Thyroid gland (tissue), 4 donors: ENCODE data around the gene RAB38. TPM values are rescaled to one million over a fixed set of nuclear protein-coding genes. Genes with fewer than 3 reads are reported as not detected.

ENCODE experiments used
- DNase-seq, 2 donors: peaks; one replicate each; pipeline ENCODE4 v3.0.0-alpha.2; 2019
- H3K27ac ChIP-seq, 3 donors: fragments of 200-600 bp; sonication (generic); 1 replicate in 2 of 3; 2 replicates in 1 of 3; pipeline ENCODE4 v1.5.1; 2016 to 2019; ENCODE audit warnings: mild to moderate bottlenecking in 1 of 3, moderate library complexity in 1 of 3
- H3K27me3 ChIP-seq: fragments of 200-600 bp; sonication (generic); one replicate; pipeline ENCODE4 v1.5.1; 2019
- H3K36me3 ChIP-seq, 2 donors: fragments of 200-600 bp; sonication (generic); one replicate each; pipeline ENCODE4 v1.5.1; 2016 to 2019
- H3K4me1 ChIP-seq, 2 donors: fragments of 200-600 bp; sonication (generic); one replicate each; pipeline ENCODE4 v1.5.1; 2017 to 2019
- H3K4me3 ChIP-seq, 3 donors: fragments of 200-600 bp; sonication (generic); replicated peaks in 1 of 3; 1 replicate in 2 of 3; 2 replicates in 1 of 3; pipeline ENCODE4 v1.5.1; 2016; ENCODE audit warnings: mild to moderate bottlenecking in 1 of 3
- H3K9me3 ChIP-seq: fragments of 200-600 bp; sonication (generic); one replicate; pipeline ENCODE4 v1.5.1; 2017
- CTCF ChIP-seq, 6 experiments: fragments of 200-600 bp in 3 of 6; fragments of 450-650 bp in 3 of 6; sonication (generic) in 3 of 6; IDR thresholded peaks; one replicate each; pipeline ENCODE4 v1.5.1; 2016 to 2019; ENCODE audit warnings: antibody characterized with exemption in 6 of 6, mild to moderate bottlenecking in 2 of 6, inconsistent platforms in 1 of 6, moderate library complexity in 1 of 6
- POLR2A ChIP-seq, 2 donors: fragments of 450-650 bp; IDR thresholded peaks; one replicate each; pipeline ENCODE4 v1.6.1; 2017; ENCODE audit warnings: antibody characterized with exemption in 2 of 2, mild to moderate bottlenecking in 2 of 2, moderate library complexity in 1 of 2
- WGBS, 2 donors: methylation state at CpG; one replicate each; pipeline ENCODE4 v1.1.5; 2017; 5-methylcytosine and 5-hydroxymethylcytosine counted together
- intact Hi-C: fragments of 100-400 bp; cut with DNase I; formaldehyde crosslinking; loops from one replicate; pipeline ENCODE4 v1.15.1; 2023
- total RNA-seq, 4 donors: library from RNA; depleted of rRNA; stranded (reverse); fragments of >200 nt; gene quantifications; one replicate each; pipeline ENCODE4 v1.2.3, GENCODE V29; 2016

The RAB38 gene
- total RNA-seq, 4 donors from 2014 or later = 5.6 to 12.9 (median 9.0) TPM

GRCh38 chr11:88102598-88102934 is 72.7 kb downstream of the RAB38 start:
- H3K27ac ChIP-seq = no peak overlapping the region
- WGBS, 2 donors = 85 to 91% methylated on average over 3 of the region's 3 CpGs
- H3K27me3 ChIP-seq = no peaks in the 10 kb centered on the region
- H3K4me1 ChIP-seq = no peaks in the 10 kb centered on the region
- no peaks in the 10 kb centered on the region for H3K36me3 ChIP-seq
- no peaks in the 10 kb centered on the region for H3K9me3 ChIP-seq
- intact Hi-C loops = loop anchor here (10.0 kb wide), 1 partner anchor 452 kb away; no protein-coding TSS in a partner anchor
- TF ChIP-seq POLR2A (IDR thresholded peaks at IDR 0.05) (no peak), CTCF (IDR thresholded peaks at IDR 0.05) (no peak)
- no peak overlapping the region for H3K4me3 ChIP-seq
- DNase-seq = no peak

- H3K9me3 ChIP-seq = no peaks in the 10 kb centered on the region
- DNase-seq = no peak
- 65 to 70% methylated on average over 3 of the region's 3 CpGs for WGBS, 2 donors
- no peaks in the 10 kb centered on the region for H3K36me3 ChIP-seq
- no peak overlapping the region for H3K27ac ChIP-seq
- TF ChIP-seq POLR2A (IDR thresholded peaks at IDR 0.05) = no peak
- no peak for TF ChIP-seq CTCF (IDR thresholded peaks at IDR 0.05)
- intact Hi-C loops = loop anchor here (10.0 kb wide), 1 partner anchor 453 kb away; no protein-coding TSS in a partner anchor
- no peaks in the 10 kb centered on the region for H3K4me1 ChIP-seq
- H3K27me3 ChIP-seq = no peaks in the 10 kb centered on the region
- no peak overlapping the region for H3K4me3 ChIP-seq
Observed at GRCh38 chr11:88101881-88102597, 73.2 kb downstream of the RAB38 start.

- Histone ChIP-seq H3K9me3 (no peaks in the 10 kb centered on the region), H3K4me3 (no peak overlapping the region), H3K27me3 (no peaks in the 10 kb centered on the region), H3K27ac (no peak overlapping the region), H3K36me3 (no peaks in the 10 kb centered on the region), H3K4me1 (no peaks in the 10 kb centered on the region)
- no peak for DNase-seq
- no peak for TF ChIP-seq POLR2A (IDR thresholded peaks at IDR 0.05)
- no peak for TF ChIP-seq CTCF (IDR thresholded peaks at IDR 0.05)
- WGBS, 2 donors = 79 to 80% methylated on average over 6 of the region's 6 CpGs
- intact Hi-C loops = loop anchor here (10.0 kb wide), 1 partner anchor 455 kb away; no protein-coding TSS in a partner anchor
Observed at GRCh38 chr11:88100151-88100550, 75.1 kb downstream of the RAB38 start.

GRCh38 chr11:88098289-88098688 is 77.0 kb downstream of the RAB38 start:
- DNase-seq = no peak
- TF ChIP-seq CTCF (IDR thresholded peaks at IDR 0.05) = no peak
- TF ChIP-seq POLR2A (IDR thresholded peaks at IDR 0.05) = no peak
- H3K27ac ChIP-seq = no peak overlapping the region
- H3K36me3 ChIP-seq = no peaks in the 10 kb centered on the region
- H3K9me3 ChIP-seq = no peaks in the 10 kb centered on the region
- no peaks in the 10 kb centered on the region for H3K4me1 ChIP-seq
- intact Hi-C loops = no loop called here
- H3K27me3 ChIP-seq = no peaks in the 10 kb centered on the region
- no peak overlapping the region for H3K4me3 ChIP-seq

GRCh38 chr11:88089134-88089533 is 86.1 kb downstream of the RAB38 start:
- no peak for TF ChIP-seq CTCF (IDR thresholded peaks at IDR 0.05)
- TF ChIP-seq POLR2A (IDR thresholded peaks at IDR 0.05) = no peak
- no peak overlapping the region for H3K27ac ChIP-seq
- 33 to 43% methylated on average over 1 of the region's 1 CpG for WGBS, 2 donors
- H3K27me3 ChIP-seq = no peaks in the 10 kb centered on the region
- intact Hi-C loops = no loop called here
- H3K4me3 ChIP-seq = no peak overlapping the region
- H3K9me3 ChIP-seq = no peaks in the 10 kb centered on the region
- no peaks in the 10 kb centered on the region for H3K4me1 ChIP-seq
- no peak for DNase-seq
- H3K36me3 ChIP-seq = no peaks in the 10 kb centered on the region
